Stomach (tissue), 4 donors: Measurements from ENCODE around the gene DCBLD2.

Experiments
- POLR2A ChIP-seq, 4 donors: fragments of 450-650 bp; IDR thresholded peaks; one replicate each; pipeline ENCODE4 v1.6.1; 2016; ENCODE audit warnings: antibody characterized with exemption in 4 of 4, control low read depth in 2 of 4, mild to moderate bottlenecking in 1 of 4, moderate library complexity in 1 of 4
- POLR2AphosphoS5 ChIP-seq, 3 donors: sonication (generic); formaldehyde crosslinking; IDR thresholded peaks; one replicate each; pipeline ENCODE4 v1.6.1; 2016; ENCODE audit warnings: antibody characterized with exemption in 3 of 3
- TF ChIP-seq, protein P1 (sequence below), 7 experiments: fragments of 450-650 bp in 4 of 7; fragments of 200-600 bp in 3 of 7; sonication (generic) in 3 of 7; IDR thresholded peaks; one replicate each; pipeline ENCODE4 v1.5.1; 2016 to 2019; ENCODE audit warnings: antibody characterized with exemption in 7 of 7, control low read depth in 2 of 7, mild to moderate bottlenecking in 1 of 7

DNA sequence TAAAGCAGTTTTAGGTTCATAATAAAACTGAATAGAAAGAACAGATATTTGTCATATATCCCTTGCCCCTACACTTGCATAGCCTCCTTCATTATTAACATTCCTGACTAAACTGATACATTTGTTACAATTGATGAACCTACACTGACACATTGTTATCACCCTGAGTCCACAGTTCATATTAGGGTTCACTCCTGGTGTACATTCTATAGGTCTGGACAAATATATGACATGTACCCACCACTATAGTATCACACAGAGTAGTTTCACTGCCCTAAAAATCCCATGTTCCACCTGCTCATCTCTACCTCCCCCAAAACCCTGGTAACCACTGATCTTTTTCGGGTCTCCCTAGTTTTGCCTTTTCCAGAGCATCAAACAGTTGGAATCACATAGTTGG, 13.8 kb downstream of the DCBLD2 start:
- no peak for TF ChIP-seq POLR2A (IDR thresholded peaks at IDR 0.05)
- TF ChIP-seq, protein P1, sequence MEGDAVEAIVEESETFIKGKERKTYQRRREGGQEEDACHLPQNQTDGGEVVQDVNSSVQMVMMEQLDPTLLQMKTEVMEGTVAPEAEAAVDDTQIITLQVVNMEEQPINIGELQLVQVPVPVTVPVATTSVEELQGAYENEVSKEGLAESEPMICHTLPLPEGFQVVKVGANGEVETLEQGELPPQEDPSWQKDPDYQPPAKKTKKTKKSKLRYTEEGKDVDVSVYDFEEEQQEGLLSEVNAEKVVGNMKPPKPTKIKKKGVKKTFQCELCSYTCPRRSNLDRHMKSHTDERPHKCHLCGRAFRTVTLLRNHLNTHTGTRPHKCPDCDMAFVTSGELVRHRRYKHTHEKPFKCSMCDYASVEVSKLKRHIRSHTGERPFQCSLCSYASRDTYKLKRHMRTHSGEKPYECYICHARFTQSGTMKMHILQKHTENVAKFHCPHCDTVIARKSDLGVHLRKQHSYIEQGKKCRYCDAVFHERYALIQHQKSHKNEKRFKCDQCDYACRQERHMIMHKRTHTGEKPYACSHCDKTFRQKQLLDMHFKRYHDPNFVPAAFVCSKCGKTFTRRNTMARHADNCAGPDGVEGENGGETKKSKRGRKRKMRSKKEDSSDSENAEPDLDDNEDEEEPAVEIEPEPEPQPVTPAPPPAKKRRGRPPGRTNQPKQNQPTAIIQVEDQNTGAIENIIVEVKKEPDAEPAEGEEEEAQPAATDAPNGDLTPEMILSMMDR (IDR thresholded peaks at IDR 0.05): no peak
- TF ChIP-seq POLR2AphosphoS5 (IDR thresholded peaks at IDR 0.05): no peak
